GM12874 (cell line): Measurements from ENCODE around the gene PXDN.

ENCODE experiments used
- TF ChIP-seq, protein P1 (sequence below): IDR thresholded peaks from 2 replicates; pipeline ENCODE4 v1.5.1; 2011; ENCODE audit warnings: low read depth, mild to moderate bottlenecking, control low read depth, low read length, moderate library complexity; ENCODE audit not compliant: insufficient read depth

PXDN gene

DNA sequence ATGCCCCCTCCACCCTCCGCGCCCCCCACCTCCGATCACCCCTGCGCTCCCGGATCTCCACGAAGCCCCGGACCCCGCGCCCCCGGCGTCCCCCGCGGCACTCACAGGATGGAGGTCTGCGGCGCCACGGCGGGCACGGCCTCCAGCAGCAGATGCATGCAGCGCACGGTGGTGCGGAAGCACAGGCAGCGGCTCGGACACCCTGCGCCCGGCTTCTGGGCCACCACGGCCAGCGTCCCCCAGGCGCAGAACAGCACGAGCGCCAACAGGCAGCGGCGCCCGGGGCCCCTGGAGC, 217 bp downstream of the PXDN start:
- TF ChIP-seq, protein P1, sequence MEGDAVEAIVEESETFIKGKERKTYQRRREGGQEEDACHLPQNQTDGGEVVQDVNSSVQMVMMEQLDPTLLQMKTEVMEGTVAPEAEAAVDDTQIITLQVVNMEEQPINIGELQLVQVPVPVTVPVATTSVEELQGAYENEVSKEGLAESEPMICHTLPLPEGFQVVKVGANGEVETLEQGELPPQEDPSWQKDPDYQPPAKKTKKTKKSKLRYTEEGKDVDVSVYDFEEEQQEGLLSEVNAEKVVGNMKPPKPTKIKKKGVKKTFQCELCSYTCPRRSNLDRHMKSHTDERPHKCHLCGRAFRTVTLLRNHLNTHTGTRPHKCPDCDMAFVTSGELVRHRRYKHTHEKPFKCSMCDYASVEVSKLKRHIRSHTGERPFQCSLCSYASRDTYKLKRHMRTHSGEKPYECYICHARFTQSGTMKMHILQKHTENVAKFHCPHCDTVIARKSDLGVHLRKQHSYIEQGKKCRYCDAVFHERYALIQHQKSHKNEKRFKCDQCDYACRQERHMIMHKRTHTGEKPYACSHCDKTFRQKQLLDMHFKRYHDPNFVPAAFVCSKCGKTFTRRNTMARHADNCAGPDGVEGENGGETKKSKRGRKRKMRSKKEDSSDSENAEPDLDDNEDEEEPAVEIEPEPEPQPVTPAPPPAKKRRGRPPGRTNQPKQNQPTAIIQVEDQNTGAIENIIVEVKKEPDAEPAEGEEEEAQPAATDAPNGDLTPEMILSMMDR, result no peak

DNA sequence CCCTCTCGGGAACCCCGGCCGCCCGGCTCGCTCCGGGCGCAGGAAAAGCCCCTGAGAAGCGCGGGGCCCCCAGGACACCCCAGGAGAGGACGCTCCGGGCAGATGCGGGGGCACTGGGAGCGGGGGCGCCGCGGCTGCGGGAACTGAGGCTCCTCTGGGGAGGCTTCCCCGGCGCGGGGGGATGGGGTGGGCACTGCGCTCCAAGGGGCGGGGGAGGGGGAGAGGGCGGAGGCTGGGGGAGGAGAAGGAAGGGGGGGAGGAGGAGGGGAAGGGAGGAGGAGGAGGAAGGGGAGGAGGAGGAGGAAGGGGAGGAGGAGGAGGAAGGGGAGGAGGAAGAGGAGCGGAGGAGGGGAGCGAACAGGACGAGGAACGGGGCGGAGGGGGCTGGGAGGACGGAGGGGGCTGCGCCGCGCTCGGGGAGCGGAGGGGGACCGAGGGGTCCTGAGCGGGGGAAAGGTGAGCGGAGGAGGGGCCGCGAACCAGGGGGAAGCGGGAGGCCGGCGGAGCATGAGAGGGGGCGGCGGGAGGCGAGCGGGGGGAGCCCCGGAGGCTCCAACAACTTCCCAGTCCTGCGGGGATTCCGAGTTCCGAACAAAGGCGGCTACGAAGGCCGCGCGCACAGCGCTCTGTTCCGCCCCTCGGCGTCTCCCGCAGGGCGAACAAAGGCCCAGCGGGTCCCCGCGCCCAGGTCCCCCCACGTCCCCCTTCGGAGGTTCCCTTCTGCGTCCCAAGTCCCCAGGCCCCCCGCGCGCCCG, 742 bp downstream of the PXDN start:
- TF ChIP-seq, protein P1, result no peak

DNA sequence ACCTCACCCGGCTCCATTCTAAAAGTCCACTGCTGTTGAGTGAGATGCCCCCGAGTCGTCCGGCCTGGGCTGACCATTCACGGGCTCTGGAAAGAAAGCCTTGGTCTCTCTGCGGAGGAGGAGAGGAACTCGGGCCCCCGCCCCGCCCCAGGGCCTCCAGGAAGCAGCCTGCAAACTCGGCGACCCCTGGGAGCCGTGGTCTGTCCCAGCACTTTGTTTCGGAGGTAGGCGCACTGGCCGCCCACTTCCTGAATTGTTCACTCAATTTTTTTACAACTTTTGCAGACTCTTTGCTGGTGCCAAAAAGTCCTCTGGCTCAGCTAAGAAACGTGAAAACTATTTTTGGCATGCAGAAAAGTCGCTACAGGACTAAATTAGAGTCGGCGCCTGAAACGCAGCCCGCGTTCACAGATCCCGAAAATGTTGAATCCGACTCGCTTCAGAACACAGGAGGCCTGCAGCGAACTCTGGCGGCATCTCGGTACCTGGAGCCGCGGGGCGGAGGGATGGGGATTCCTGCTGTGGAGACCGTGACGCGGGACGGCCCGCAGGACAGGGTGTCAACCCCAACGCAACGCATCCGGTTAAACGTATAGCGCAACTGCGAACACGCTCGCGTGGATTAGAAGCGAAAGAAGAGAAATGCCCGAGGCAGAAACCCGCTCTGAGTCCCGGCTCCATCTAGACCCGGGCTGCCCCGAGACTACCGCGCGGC, 1.5 kb downstream of the PXDN start:
- TF ChIP-seq, protein P1, result no peak

DNA sequence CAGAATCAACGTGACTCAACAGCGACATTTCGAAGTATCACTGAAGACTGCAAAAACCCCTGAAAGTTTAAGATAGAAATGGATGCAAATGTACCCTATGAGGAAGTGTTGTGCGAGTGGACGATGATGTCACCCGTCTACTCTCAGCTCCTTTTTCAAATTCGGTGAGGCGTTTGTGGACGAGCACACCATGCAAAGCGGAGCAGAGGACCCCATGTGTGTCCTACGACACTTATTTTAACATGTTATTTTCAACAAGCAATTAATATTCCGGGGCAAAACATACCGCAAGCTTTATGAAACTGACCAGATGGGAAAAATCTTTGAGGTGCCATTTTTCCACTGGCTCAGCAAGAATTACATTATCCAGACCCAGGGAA, 2.0 kb downstream of the PXDN start:
- TF ChIP-seq, protein P1, result no peak

DNA sequence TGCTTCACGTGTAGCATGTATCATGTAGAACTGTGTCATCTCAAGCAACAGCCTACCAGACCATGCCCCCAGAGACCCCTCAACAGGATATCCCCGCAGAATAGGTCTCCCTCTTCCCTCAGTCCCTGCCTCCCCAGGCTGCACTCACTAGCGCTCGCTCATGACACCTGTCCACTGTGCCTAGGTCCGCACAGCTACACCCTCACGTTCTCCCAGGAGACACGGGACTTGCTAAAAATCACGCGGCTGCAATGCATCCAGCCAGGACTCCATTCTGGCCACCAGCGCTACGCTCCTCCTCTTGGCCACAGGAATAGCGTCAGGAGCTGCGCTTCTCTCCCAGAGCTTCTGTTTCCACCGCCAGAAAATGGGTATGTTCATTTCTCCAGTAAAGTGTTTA, 2.5 kb downstream of the PXDN start:
- TF ChIP-seq, protein P1, result no peak

DNA sequence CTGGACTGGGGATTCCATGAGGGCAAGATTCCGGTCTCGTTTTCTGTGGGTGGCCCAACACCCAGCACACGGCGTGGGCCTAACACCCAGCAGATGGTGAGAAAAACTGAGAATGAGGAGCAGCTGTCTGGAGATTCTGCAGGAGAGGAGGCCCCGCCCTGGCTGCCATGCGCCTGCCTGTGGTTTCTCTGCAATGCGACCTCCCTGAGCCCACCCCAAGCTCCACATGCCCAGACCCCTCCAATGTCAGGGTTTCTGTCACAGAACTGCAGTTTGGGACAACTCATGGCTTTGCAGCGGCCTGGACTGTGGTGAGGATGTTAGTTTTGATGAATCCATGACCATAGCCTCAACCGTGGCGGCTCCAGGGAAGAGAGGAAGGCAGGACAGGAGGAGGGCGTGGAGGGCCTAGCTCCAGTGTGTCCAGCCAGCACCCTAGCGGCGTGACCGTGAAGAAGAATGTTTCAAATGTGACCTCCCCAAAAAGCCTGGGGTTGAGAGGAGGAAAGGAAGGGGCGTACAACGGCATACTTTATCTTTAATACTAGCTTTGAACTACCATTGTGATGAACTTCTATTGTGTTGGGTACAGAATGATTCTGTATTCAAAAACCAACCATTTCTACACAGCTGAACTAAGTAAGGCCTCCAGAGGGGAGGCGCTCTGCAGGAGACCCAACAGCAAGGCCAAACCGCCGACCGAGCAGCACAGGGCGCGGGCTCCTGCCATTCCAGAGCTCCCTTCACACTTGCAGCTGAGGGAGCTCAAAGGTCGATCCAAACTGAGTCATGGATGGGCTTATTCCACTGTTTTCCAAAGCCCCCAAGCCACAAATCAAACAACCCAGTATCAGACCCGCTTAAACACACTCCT, 3.4 kb downstream of the PXDN start:
- TF ChIP-seq, protein P1, result no peak
